Measurements from ENCODE around the gene PSMD8.

PSMD8 gene

DNA sequence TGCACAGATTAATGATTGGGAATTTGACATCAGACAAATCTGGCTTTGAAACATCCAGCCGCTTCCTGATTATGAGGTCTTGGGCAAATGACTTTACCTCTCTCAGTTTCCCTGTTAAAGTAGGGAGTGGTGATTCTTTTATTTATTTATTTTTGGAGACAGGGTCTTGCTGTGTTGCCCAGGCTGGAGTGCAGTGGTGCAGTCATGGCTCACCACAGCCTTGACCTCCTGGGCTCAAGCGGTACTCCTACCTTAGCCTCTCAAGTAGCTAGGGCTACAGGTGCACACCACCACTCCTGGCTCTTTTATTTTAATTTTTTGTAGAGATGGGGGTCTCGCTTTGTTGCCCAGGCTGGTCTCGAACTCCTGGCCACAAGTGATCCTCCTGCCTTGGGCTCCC, 2.7 kb downstream of the PSMD8 start:
- H3K9me3 ChIP-seq (ENCODE audit: insufficient read depth, low read length) = no peaks in the 10 kb centered on the region
- peaks cover 26% of the 10 kb centered on the region for H3K79me2 ChIP-seq (ENCODE audit: insufficient read depth, low read length)
- H3K4me3 ChIP-seq (ENCODE audit: insufficient read depth, low read length, poor library complexity, severe bottlenecking) = no peak overlapping the region
- no peaks in the 10 kb centered on the region; the same call in 1 of the 2 replicates for H4K20me1 ChIP-seq (ENCODE audit: low read depth, low read length)
- H3K27ac ChIP-seq (ENCODE audit: low read depth, low read length) = no peak overlapping the region
- no peaks in the 10 kb centered on the region; the same call in 1 of the 2 replicates for H3F3A ChIP-seq (ENCODE audit: insufficient read depth)
- H2AFZ ChIP-seq (ENCODE audit: low read depth, low read length, severe bottlenecking) = no peak overlapping the region
- H3K9me2 ChIP-seq (replicated peaks; ENCODE audit: insufficient read depth, low read length) = no peaks in the 10 kb centered on the region
- H3K9ac ChIP-seq (ENCODE audit: low read length) = no peak overlapping the region
- no peak overlapping the region for H3K4me2 ChIP-seq (ENCODE audit: low read depth, low read length, poor library complexity, severe bottlenecking)
- TF ChIP-seq, protein P1, sequence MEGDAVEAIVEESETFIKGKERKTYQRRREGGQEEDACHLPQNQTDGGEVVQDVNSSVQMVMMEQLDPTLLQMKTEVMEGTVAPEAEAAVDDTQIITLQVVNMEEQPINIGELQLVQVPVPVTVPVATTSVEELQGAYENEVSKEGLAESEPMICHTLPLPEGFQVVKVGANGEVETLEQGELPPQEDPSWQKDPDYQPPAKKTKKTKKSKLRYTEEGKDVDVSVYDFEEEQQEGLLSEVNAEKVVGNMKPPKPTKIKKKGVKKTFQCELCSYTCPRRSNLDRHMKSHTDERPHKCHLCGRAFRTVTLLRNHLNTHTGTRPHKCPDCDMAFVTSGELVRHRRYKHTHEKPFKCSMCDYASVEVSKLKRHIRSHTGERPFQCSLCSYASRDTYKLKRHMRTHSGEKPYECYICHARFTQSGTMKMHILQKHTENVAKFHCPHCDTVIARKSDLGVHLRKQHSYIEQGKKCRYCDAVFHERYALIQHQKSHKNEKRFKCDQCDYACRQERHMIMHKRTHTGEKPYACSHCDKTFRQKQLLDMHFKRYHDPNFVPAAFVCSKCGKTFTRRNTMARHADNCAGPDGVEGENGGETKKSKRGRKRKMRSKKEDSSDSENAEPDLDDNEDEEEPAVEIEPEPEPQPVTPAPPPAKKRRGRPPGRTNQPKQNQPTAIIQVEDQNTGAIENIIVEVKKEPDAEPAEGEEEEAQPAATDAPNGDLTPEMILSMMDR (IDR thresholded peaks at IDR 0.05; ENCODE audit: insufficient read depth, low read length, poor library complexity, severe bottlenecking) = no peak
- no peak for TF ChIP-seq EZH2phosphoT487 (conservative IDR thresholded peaks at IDR 0.05; ENCODE audit: low read length)
- H3K27me3 ChIP-seq (ENCODE audit: low read length) = no peaks in the 10 kb centered on the region
- H3K36me3 ChIP-seq (ENCODE audit: low read length) = no peaks in the 10 kb centered on the region

DNA sequence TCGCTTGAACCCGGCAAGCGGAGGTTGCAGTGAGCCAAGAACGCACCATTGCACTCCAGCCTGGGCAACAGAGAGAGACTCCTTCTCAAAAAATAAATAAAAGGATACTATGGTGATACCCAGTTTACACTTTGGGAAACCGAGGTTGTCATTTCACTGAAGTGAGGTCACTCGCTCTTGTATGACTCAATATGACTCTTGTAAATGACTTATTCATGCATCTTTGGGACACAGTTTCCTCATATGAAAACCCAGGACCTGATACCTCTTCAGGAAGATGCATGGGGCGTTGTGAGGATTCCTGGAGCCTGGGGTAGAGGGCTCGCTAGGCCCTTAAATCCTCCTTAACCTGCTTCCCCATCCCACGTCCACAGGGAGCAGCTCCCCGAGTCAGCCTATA, 4.5 kb downstream of the PSMD8 start:
- Histone ChIP-seq H3K27ac (ENCODE audit: low read depth, low read length) (no peak overlapping the region), H3K4me2 (ENCODE audit: low read depth, low read length, poor library complexity, severe bottlenecking) (no peak overlapping the region), H3K9me3 (ENCODE audit: insufficient read depth, low read length) (no peaks in the 10 kb centered on the region), H3K9ac (ENCODE audit: low read length) (no peak overlapping the region), H3K4me3 (ENCODE audit: insufficient read depth, low read length, poor library complexity, severe bottlenecking) (no peak overlapping the region), H3K9me2 (replicated peaks; ENCODE audit: insufficient read depth, low read length) (no peaks in the 10 kb centered on the region), H4K20me1 (ENCODE audit: low read depth, low read length) (no peaks in the 10 kb centered on the region; the same call in 1 of the 2 replicates), H3K27me3 (ENCODE audit: low read length) (no peaks in the 10 kb centered on the region), H3K36me3 (ENCODE audit: low read length) (no peaks in the 10 kb centered on the region), H3F3A (ENCODE audit: insufficient read depth) (no peaks in the 10 kb centered on the region; the same call in 1 of the 2 replicates), H2AFZ (ENCODE audit: low read depth, low read length, severe bottlenecking) (no peak overlapping the region), H3K79me2 (ENCODE audit: insufficient read depth, low read length) (peaks cover 26% of the 10 kb centered on the region)
- TF ChIP-seq EZH2phosphoT487 (conservative IDR thresholded peaks at IDR 0.05; ENCODE audit: low read length) = no peak
- TF ChIP-seq, protein P1 (IDR thresholded peaks at IDR 0.05; ENCODE audit: insufficient read depth, low read length, poor library complexity, severe bottlenecking) = no peak

DNA sequence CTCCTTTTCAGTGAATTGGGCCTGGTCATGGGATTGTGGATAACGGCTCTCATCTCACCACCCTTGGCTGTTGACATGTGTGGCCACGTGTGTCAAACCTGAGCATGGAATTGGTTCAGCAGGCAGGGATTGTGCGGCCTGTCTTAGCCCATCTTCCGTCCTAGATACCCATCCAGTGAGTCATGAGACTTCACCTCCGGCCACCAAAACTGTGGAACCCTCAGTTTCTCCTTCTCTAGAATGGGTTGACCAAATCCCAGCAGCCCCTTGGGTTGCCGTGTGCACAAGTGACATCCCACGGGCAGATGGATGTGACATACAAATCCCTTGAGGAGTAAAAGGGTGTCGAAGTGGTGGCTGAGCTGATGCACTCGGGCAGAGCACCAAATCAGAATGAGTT, 6.8 kb downstream of the PSMD8 start:
- Histone ChIP-seq H3K79me2 (ENCODE audit: insufficient read depth, low read length) (peaks cover 12% of the 10 kb centered on the region), H3K9me2 (replicated peaks; ENCODE audit: insufficient read depth, low read length) (no peaks in the 10 kb centered on the region), H3K36me3 (ENCODE audit: low read length) (no peaks in the 10 kb centered on the region), H3F3A (ENCODE audit: insufficient read depth) (no peaks in the 10 kb centered on the region), H2AFZ (ENCODE audit: low read depth, low read length, severe bottlenecking) (no peak overlapping the region), H3K4me2 (ENCODE audit: low read depth, low read length, poor library complexity, severe bottlenecking) (no peak overlapping the region), H3K9me3 (ENCODE audit: insufficient read depth, low read length) (no peaks in the 10 kb centered on the region), H3K27ac (ENCODE audit: low read depth, low read length) (no peak overlapping the region), H3K27me3 (ENCODE audit: low read length) (no peaks in the 10 kb centered on the region), H4K20me1 (ENCODE audit: low read depth, low read length) (no peaks in the 10 kb centered on the region; the same call in 1 of the 2 replicates), H3K9ac (ENCODE audit: low read length) (no peak overlapping the region), H3K4me3 (ENCODE audit: insufficient read depth, low read length, poor library complexity, severe bottlenecking) (no peak overlapping the region)
- TF ChIP-seq EZH2phosphoT487 (conservative IDR thresholded peaks at IDR 0.05; ENCODE audit: low read length) = no peak

DNA sequence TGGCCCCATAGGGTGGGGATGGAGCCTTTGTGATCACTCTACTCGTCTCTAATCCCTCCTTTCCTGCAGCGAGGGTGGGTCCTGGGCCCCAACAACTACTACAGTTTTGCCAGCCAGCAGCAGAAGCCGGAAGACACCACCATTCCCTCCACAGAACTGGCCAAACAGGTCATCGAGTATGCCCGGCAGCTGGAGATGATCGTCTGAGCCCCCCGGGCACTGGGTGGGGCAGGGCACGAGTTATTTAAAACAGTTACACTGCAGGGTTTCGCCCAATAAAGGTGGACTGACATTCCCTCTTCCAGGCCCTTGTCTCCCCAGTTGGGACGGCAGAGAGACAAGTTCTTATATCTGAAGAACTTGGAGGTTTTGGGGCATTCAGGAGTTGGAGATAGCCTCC, 8.8 kb downstream of the PSMD8 start:
- Histone ChIP-seq H2AFZ (ENCODE audit: low read depth, low read length, severe bottlenecking) (no peak overlapping the region), H3K79me2 (ENCODE audit: insufficient read depth, low read length) (no peaks in the 10 kb centered on the region), H3F3A (ENCODE audit: insufficient read depth) (no peaks in the 10 kb centered on the region), H3K36me3 (ENCODE audit: low read length) (no peaks in the 10 kb centered on the region), H3K9me2 (replicated peaks; ENCODE audit: insufficient read depth, low read length) (no peaks in the 10 kb centered on the region), H3K4me2 (ENCODE audit: low read depth, low read length, poor library complexity, severe bottlenecking) (no peak overlapping the region), H3K27me3 (ENCODE audit: low read length) (no peaks in the 10 kb centered on the region), H3K27ac (ENCODE audit: low read depth, low read length) (no peak overlapping the region), H4K20me1 (ENCODE audit: low read depth, low read length) (no peaks in the 10 kb centered on the region), H3K9me3 (ENCODE audit: insufficient read depth, low read length) (no peaks in the 10 kb centered on the region), H3K4me3 (ENCODE audit: insufficient read depth, low read length, poor library complexity, severe bottlenecking) (no peak overlapping the region), H3K9ac (ENCODE audit: low read length) (no peak overlapping the region)
- TF ChIP-seq, protein P1 (IDR thresholded peaks at IDR 0.05; ENCODE audit: insufficient read depth, low read length, poor library complexity, severe bottlenecking) = no peak
- no peak for TF ChIP-seq EZH2phosphoT487 (conservative IDR thresholded peaks at IDR 0.05; ENCODE audit: low read length)

Data from SU-DHL-6 (cell line).